Measurements from ENCODE around the gene SOD3. TPM values are rescaled to one million over a fixed set of nuclear protein-coding genes. Genes with fewer than 3 reads are reported as not detected.

Gene SOD3
- total RNA-seq, 1 donor from 2014 or later = 198 TPM

DNA sequence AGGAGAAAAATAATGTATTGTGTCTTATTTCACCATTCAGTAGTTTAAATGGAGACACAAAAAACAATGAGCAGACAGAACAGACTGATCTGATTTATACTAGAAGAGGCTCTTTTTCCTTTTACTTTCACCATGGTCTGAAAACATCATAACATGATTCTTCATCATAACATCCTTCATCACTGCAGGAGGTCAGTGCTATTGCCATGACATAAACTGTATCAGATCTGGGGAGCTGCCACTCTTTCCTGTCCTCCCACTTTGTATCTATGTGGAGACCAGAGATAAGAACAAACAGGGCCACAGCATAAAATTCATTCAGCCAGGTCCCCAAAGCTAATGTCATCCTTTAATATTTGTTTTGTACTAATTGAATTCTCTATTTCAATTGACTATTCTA lies 25.2 kb downstream of the SOD3 start:
- no peaks in the 10 kb centered on the region for H3K4me1 ChIP-seq
- TF ChIP-seq, protein P1, sequence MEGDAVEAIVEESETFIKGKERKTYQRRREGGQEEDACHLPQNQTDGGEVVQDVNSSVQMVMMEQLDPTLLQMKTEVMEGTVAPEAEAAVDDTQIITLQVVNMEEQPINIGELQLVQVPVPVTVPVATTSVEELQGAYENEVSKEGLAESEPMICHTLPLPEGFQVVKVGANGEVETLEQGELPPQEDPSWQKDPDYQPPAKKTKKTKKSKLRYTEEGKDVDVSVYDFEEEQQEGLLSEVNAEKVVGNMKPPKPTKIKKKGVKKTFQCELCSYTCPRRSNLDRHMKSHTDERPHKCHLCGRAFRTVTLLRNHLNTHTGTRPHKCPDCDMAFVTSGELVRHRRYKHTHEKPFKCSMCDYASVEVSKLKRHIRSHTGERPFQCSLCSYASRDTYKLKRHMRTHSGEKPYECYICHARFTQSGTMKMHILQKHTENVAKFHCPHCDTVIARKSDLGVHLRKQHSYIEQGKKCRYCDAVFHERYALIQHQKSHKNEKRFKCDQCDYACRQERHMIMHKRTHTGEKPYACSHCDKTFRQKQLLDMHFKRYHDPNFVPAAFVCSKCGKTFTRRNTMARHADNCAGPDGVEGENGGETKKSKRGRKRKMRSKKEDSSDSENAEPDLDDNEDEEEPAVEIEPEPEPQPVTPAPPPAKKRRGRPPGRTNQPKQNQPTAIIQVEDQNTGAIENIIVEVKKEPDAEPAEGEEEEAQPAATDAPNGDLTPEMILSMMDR (IDR thresholded peaks at IDR 0.05) = no peak
- H3K27me3 ChIP-seq = no peaks in the 10 kb centered on the region
- no peak overlapping the region for H3K4me3 ChIP-seq
- no peaks in the 10 kb centered on the region for H3K9me3 ChIP-seq
- H3K36me3 ChIP-seq = no peaks in the 10 kb centered on the region
- intact Hi-C loops (cut with DNase I) = no loop called here
- no peak for ATAC-seq
- no peak for DNase-seq
- no peak overlapping the region for H3K27ac ChIP-seq

GRCh38 chr4:24824720-24825119 lies 29.3 kb downstream of the SOD3 start:
- Histone ChIP-seq H3K4me1 (no peaks in the 10 kb centered on the region), H3K27me3 (no peaks in the 10 kb centered on the region), H3K9me3 (no peaks in the 10 kb centered on the region), H3K4me3 (no peak overlapping the region), H3K27ac (no peak overlapping the region), H3K36me3 (peaks cover 3% of the 10 kb centered on the region)
- ATAC-seq (peak; percentile 85), DNase-seq (no peak)
- TF ChIP-seq, protein P1 (IDR thresholded peaks at IDR 0.05) = no peak
- intact Hi-C loops (cut with DNase I) = no loop called here

- ATAC-seq = no peak
- H3K4me3 ChIP-seq = no peak overlapping the region
- no peaks in the 10 kb centered on the region for H3K27me3 ChIP-seq
- no peaks in the 10 kb centered on the region for H3K9me3 ChIP-seq
- intact Hi-C loops (cut with DNase I) = no loop called here
- peaks cover 54% of the 10 kb centered on the region for H3K36me3 ChIP-seq
- no peaks in the 10 kb centered on the region for H3K4me1 ChIP-seq
- no peak overlapping the region for H3K27ac ChIP-seq
- TF ChIP-seq, protein P1 (IDR thresholded peaks at IDR 0.05) = no peak
- no peak for DNase-seq
These were observed 36.3 kb downstream of the SOD3 start for GRCh38 chr4:24831637-24832036.

- DNase-seq = no peak
- no peak for ATAC-seq
- TF ChIP-seq, protein P1 (IDR thresholded peaks at IDR 0.05) = no peak
- Histone ChIP-seq H3K27me3 (no peaks in the 10 kb centered on the region), H3K36me3 (peaks cover 49% of the 10 kb centered on the region), H3K27ac (no peak overlapping the region), H3K4me1 (no peaks in the 10 kb centered on the region), H3K4me3 (no peak overlapping the region), H3K9me3 (no peaks in the 10 kb centered on the region)
- intact Hi-C loops (cut with DNase I) = no loop called here
These were observed 40.3 kb downstream of the SOD3 start for GRCh38 chr4:24835696-24836095.

- Histone ChIP-seq H3K9me3 (no peaks in the 10 kb centered on the region), H3K27me3 (no peaks in the 10 kb centered on the region), H3K4me3 (no peak overlapping the region), H3K27ac (no peak overlapping the region), H3K4me1 (peaks cover 5% of the 10 kb centered on the region), H3K36me3 (peaks cover 41% of the 10 kb centered on the region)
- intact Hi-C loops (cut with DNase I) = no loop called here
- ATAC-seq = no peak
- TF ChIP-seq, protein P1 (IDR thresholded peaks at IDR 0.05) = no peak
- DNase-seq = no peak
These were observed 41.4 kb downstream of the SOD3 start for GRCh38 chr4:24836661-24837242.

DNA sequence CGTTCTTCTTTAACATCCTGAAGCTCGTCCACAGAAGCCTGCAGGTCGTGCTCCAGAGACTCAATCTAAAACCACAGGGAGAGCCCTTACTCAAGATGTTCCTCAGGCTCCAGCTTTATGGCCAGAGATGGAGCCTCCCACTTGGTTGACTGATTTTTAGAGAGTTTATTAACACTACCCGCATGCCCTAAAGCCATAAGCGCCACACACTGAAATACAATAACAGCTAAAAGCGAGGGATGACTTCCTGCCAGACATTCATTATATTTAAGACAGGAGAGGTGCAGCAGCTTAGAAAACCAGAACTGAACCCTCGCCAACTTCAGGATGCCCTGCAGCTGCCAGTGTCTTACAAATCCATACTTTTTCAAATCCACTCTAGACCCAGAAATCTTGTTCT lies 42.0 kb downstream of the SOD3 start:
- Histone ChIP-seq H3K9me3 (no peaks in the 10 kb centered on the region), H3K4me3 (no peak overlapping the region), H3K36me3 (peaks cover 41% of the 10 kb centered on the region), H3K4me1 (peaks cover 6% of the 10 kb centered on the region), H3K27me3 (no peaks in the 10 kb centered on the region), H3K27ac (no peak overlapping the region)
- intact Hi-C loops (cut with DNase I) = no loop called here
- ATAC-seq = no peak
- TF ChIP-seq, protein P1 (IDR thresholded peaks at IDR 0.05) = no peak
- DNase-seq = no peak

Measured in upper lobe of right lung (tissue), 1 donor.